Activated T-helper 1 cell treated with anti-CD3 and anti-CD28 coated beads, Interleukin-12 subunit alpha, Interleukin-12 subunit beta, Interleukin-2, Interleukin-4 antibody, amounts not matched to agents 30 ng/mL and 10 ng/mL and 1 ng/mL, durations not matched to agents 14 hours and 24 hours and 36 hours (primary cell): ENCODE measurements around the gene PCDHGA12. TPM values are rescaled to one million over a fixed set of nuclear protein-coding genes. Genes with fewer than 3 reads are reported as not detected.

Experiments
- DNase-seq: peaks from one replicate; pipeline ENCODE4 v3.0.0; 2021; ENCODE audit warnings: low spot score
- H3K27ac Mint-ChIP-seq: one replicate; pipeline ENCODE4 v1.8.0; 2021; ENCODE audit warnings: mild to moderate bottlenecking, mixed read lengths
- H3K27me3 Mint-ChIP-seq: one replicate; pipeline ENCODE4 v1.8.0; 2022; ENCODE audit warnings: mild to moderate bottlenecking, moderate library complexity, mixed read lengths; ENCODE audit not compliant: insufficient read depth
- H3K36me3 Mint-ChIP-seq: one replicate; pipeline ENCODE4 v1.8.0; 2021; ENCODE audit warnings: low read depth, mixed read lengths
- H3K4me1 Mint-ChIP-seq: one replicate; pipeline ENCODE4 v1.8.0; 2021; ENCODE audit warnings: low read depth, mixed read lengths
- H3K4me3 Mint-ChIP-seq: one replicate; pipeline ENCODE4 v1.8.0; 2021; ENCODE audit warnings: mild to moderate bottlenecking, moderate library complexity, mixed read lengths
- H3K9me3 Mint-ChIP-seq: one replicate; pipeline ENCODE4 v1.8.0; 2021; ENCODE audit warnings: mixed read lengths
- intact Hi-C: fragments of 100-400 bp; cut with micrococcal nuclease; formaldehyde crosslinking; loops from one replicate; pipeline ENCODE4 v1.15.1; 2024
- total RNA-seq: library from RNA; stranded (reverse); gene quantifications from 2 replicates; pipeline ENCODE4 v1.2.3, GENCODE V29; 2022

PCDHGA12 gene
- total RNA-seq, 1 donor from 2014 or later: 0.18 TPM

GRCh38 chr5:141479776-141480175, 49.5 kb downstream of the PCDHGA12 start:
- H3K27me3 Mint-ChIP-seq: peaks cover 67% of the 10 kb centered on the region
- no peaks in the 10 kb centered on the region for H3K36me3 Mint-ChIP-seq
- no peaks in the 10 kb centered on the region for H3K9me3 Mint-ChIP-seq
- peaks cover 16% of the 10 kb centered on the region for H3K4me1 Mint-ChIP-seq
- H3K27ac Mint-ChIP-seq: no peak overlapping the region
- no peak overlapping the region for H3K4me3 Mint-ChIP-seq
- no peak for DNase-seq
- intact Hi-C loops: loop anchor here (5.0 kb wide), 1 partner anchor 57 kb away; the partner anchor contains the start of gene PCDHGA11

Other genes with a start within 250 kb of the PCDHGA12 start
- gene PCDHB16, start 248.1 kb upstream of the PCDHGA12 start, total RNA-seq: not detected in 2 replicates
- not detected in 2 replicates for gene PCDHB9, start 243.3 kb upstream of the PCDHGA12 start, total RNA-seq
- gene PCDHB10, start 238.2 kb upstream of the PCDHGA12 start, total RNA-seq: not detected in 2 replicates
- not detected in 2 replicates for gene PCDHB11, start 230.9 kb upstream of the PCDHGA12 start, total RNA-seq
- not detected in 2 replicates for gene PCDHB12, start 221.8 kb upstream of the PCDHGA12 start, total RNA-seq
- gene PCDHB13, start 216.6 kb upstream of the PCDHGA12 start, total RNA-seq: not detected in 2 replicates
- not detected in 2 replicates for gene PCDHB14, start 207.2 kb upstream of the PCDHGA12 start, total RNA-seq
- not detected in 2 replicates for gene PCDHB15, start 185.1 kb upstream of the PCDHGA12 start, total RNA-seq
- gene SLC25A2, start 126.5 kb upstream of the PCDHGA12 start, total RNA-seq: 0.20 and 0.57 TPM in 2 replicates
- 71.6 and 73.7 TPM in 2 replicates for gene TAF7, start 109.7 kb upstream of the PCDHGA12 start, total RNA-seq
- gene PCDHGA1, start 100.0 kb upstream of the PCDHGA12 start, total RNA-seq: 0.10 TPM in 2 replicates
- 0.08 and 0.17 TPM in 2 replicates for gene PCDHGA2, start 91.7 kb upstream of the PCDHGA12 start, total RNA-seq
- gene PCDHGA3, start 86.7 kb upstream of the PCDHGA12 start, total RNA-seq: 0.10 TPM in 1 of 2 replicates, not detected in the other
- 0.18 and 0.32 TPM in 2 replicates for gene PCDHGB1, start 80.4 kb upstream of the PCDHGA12 start, total RNA-seq
- 0.21 and 0.44 TPM in 2 replicates for gene PCDHGA4, start 75.5 kb upstream of the PCDHGA12 start, total RNA-seq
- gene PCDHGB2, start 70.5 kb upstream of the PCDHGA12 start, total RNA-seq: 0.47 and 0.93 TPM in 2 replicates
- gene PCDHGA5, start 66.3 kb upstream of the PCDHGA12 start, total RNA-seq: 0.24 and 0.31 TPM in 2 replicates
- 0.47 and 0.66 TPM in 2 replicates for gene PCDHGB3, start 60.3 kb upstream of the PCDHGA12 start, total RNA-seq
- 0.16 and 0.42 TPM in 2 replicates for gene PCDHGA6, start 56.6 kb upstream of the PCDHGA12 start, total RNA-seq
- gene PCDHGA7, start 47.8 kb upstream of the PCDHGA12 start, total RNA-seq: 0.16 and 0.22 TPM in 2 replicates
- gene PCDHGB4, start 42.8 kb upstream of the PCDHGA12 start, total RNA-seq: 0.18 and 0.27 TPM in 2 replicates
- gene PCDHGA8, start 37.9 kb upstream of the PCDHGA12 start, total RNA-seq: 0.03 TPM in 1 of 2 replicates, not detected in the other
- 0.56 and 0.83 TPM in 2 replicates for gene PCDHGB5, start 32.6 kb upstream of the PCDHGA12 start, total RNA-seq
- 0.21 and 0.39 TPM in 2 replicates for gene PCDHGA9, start 27.7 kb upstream of the PCDHGA12 start, total RNA-seq
- 0.12 and 0.18 TPM in 2 replicates for gene PCDHGB6, start 22.5 kb upstream of the PCDHGA12 start, total RNA-seq
- gene PCDHGA10, start 17.5 kb upstream of the PCDHGA12 start, total RNA-seq: 0.10 and 0.13 TPM in 2 replicates
- gene PCDHGB7, start 12.8 kb upstream of the PCDHGA12 start, total RNA-seq: 0.13 TPM in 1 of 2 replicates, not detected in the other
- 0.16 and 0.24 TPM in 2 replicates for gene PCDHGA11, start 9.5 kb upstream of the PCDHGA12 start, total RNA-seq
- 0.31 and 0.32 TPM in 2 replicates for gene PCDHGC3, start 45.5 kb downstream of the PCDHGA12 start, total RNA-seq
- not detected in 2 replicates for gene PCDHGC4, start 54.5 kb downstream of the PCDHGA12 start, total RNA-seq
- gene PCDHGC5, start 58.6 kb downstream of the PCDHGA12 start, total RNA-seq: not detected in 2 replicates
- gene DIAPH1, start 188.5 kb downstream of the PCDHGA12 start, total RNA-seq: 221 and 234 TPM in 2 replicates
- 83.1 and 87.2 TPM in 2 replicates for gene HDAC3, start 206.3 kb downstream of the PCDHGA12 start, total RNA-seq
- 19.3 and 19.5 TPM in 2 replicates for gene RELL2, start 206.5 kb downstream of the PCDHGA12 start, total RNA-seq
- gene FCHSD1, start 220.9 kb downstream of the PCDHGA12 start, total RNA-seq: 37.0 and 37.1 TPM in 2 replicates